ENCODE measurements around the gene PDE4D.
"Not testable (repeated sequence)": the region's sequence is repeated elsewhere in the genome, so short reads cannot be mapped to it uniquely, and the experiment has no call there.

Gene PDE4D

DNA sequence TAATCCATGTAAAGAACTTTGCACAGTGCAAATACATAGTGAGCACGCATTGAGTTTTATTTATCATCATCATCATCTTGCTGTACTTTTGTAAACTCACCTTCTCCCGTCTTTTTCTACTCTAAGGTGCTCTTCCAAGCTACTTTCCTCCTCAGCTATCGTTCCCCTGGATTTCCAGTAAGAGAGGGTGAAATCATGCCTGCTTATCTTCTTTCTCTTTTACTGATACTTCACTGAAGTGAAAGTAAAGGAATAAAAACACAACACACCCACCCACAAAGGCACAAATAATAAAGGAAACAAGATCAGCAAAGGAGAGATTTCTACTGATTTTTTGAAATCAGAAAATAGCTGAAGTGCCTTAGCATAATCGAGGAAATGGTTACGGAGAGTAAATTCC, 800.8 kb downstream of the PDE4D start:
- FAIRE-seq = no peak

DNA sequence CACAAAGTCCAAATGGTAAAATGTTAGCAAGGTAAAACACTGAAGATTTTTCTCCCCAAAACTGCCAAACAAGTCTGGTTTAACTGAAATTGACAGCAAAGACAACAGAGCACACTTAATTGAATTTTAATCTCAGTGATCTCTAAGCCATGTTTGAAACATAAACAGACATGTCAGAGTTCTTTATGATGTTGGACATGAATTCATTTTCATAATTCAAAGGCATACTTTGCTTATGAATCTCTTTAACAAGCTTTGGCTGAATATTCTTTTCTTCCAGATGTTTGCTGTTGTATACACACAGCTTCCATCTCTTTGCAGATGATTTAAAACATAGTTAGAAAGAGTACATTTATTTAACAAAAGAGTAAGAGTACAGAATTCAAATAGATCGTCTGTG, 801.6 kb downstream of the PDE4D start:
- FAIRE-seq = no peak

DNA sequence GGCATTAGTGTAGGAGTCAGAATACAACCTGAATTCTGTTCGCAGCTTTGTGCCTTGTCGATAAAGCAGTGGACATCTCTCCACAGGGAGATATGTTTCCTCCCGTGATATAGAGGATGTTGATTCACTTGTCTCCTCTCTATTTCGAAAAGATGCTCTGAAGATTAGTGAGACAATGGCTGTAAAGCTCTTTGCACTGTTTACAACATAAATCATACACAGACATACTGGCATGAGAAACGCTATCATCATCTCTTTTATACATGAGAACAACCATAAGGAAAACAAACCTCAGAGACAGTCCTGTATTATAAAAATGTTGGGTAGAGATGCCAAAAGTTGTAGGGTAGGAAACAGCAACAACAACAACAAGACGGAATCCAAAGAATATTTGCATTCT, 803.2 kb downstream of the PDE4D start:
- no peak for FAIRE-seq

DNA sequence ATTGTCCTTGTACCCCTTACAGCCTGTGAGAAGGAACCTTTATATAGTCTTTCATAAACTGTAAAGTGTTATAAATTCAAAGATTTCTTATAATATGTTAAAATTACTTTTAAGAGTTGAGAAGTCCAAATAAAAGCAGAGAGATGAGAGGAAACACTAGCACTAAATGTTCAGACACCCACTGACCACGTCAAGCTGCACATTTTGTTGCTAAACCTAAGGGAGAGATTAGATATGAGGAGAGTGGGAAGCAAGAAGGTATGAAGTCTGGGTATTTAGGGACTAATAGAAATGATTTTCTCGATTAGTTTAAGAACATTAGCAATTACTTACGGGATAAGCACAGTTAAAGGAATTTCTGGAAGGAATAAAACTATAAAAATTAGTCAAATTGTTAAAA, 803.8 kb downstream of the PDE4D start:
- no peak for FAIRE-seq

DNA sequence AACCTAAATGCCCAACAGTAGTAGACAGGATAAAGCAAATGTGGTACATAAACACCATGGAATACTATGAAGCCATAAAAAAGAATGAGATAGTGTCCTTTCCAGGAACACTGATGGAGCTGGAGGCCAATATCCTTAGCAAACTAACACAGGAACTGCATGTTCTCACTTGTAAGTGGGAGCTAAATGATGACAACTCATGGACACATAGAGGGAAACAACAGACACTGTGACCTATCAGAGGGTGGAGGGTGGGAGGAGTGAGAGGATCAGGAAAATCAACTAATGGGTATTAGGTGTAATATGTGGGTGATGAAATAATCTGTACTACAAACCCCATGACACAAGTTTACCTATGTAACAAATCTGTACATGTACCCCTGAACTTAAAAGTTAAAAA, 805.0 kb downstream of the PDE4D start:
- no peak for FAIRE-seq

DNA sequence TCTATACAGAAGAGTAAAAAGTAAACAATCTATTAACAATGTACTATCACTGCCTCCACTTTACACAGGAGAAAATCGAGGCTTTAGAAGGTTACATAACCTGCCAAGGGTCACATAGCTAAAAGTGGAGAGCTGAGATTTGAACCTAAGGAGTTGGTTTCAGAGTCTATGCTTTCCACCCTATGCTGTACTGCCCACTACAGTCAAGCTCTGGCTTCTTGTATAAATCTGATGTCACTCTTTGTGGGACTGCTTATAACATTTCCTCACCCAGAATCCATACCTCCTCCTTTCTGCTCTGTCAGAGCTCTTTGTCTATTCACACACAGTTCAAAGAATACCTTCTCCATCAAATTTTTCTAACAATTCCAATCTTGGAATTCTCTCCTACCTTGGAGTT, 807.5 kb downstream of the PDE4D start:
- no peak for FAIRE-seq

DNA sequence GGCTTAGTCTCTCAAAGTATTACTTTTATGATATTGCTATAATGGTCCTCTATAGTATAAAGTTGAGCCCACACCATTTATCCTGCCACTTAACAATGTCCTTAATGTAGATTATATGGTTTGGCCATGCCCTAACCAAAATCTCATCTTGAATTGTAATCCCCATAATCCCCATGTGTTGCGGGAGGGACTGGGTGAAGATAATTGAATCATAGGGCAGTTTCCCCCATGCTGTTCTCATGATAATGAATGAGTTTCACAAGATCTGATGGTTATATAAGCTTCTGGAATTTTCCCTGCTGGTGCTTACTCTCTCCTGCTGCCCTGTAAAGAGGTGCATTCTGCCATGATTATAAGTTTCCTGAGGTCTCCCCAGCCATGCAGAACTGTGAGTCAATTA, 811.8 kb downstream of the PDE4D start:
- no peak for FAIRE-seq

DNA sequence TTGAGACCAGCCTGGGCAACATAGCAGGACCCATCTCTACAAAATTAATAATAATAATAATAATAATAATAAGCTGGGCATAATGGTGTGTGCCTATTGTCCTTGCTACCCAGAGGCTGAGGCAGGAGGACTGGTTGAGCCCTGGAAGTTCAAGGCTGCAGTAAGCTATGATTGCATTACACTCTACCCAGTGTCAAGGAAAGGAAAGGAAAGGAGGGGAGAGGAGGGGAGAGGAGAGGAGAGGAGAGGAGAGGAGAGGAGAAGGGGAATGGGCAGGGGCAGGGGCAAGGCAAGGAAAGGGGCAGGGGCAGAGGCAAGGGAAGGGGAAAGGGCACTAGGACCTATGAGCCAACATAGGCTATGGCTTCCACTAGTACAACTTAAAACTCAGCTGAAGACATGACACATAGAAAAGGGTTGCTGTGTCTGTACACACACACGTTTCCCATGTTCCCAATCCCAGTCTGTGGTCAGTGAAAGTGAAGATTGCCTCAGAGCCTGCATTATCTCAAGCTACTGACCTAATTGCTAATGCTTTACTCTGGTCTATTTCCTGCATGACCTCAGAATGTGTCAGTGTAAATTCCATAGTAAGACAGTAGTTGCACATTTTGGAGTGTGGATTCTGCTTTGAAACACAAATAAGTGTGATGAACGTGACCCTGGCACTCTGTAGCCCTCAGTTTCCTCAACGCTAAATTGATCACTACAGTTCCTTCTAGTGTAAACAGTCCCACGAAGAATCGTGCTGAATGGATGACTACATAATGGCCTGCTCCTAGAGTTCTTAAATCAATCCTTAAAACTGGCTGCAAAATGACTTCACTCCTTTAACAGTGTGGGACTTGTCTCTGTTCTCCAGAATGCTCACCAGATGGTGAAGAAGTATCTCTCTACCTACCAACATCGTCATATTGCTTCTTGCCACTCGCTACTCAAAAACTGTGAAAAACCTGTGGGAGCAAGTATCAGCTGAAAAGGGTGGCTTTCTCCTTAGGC, 813.6 kb downstream of the PDE4D start:
- FAIRE-seq = no peak

DNA sequence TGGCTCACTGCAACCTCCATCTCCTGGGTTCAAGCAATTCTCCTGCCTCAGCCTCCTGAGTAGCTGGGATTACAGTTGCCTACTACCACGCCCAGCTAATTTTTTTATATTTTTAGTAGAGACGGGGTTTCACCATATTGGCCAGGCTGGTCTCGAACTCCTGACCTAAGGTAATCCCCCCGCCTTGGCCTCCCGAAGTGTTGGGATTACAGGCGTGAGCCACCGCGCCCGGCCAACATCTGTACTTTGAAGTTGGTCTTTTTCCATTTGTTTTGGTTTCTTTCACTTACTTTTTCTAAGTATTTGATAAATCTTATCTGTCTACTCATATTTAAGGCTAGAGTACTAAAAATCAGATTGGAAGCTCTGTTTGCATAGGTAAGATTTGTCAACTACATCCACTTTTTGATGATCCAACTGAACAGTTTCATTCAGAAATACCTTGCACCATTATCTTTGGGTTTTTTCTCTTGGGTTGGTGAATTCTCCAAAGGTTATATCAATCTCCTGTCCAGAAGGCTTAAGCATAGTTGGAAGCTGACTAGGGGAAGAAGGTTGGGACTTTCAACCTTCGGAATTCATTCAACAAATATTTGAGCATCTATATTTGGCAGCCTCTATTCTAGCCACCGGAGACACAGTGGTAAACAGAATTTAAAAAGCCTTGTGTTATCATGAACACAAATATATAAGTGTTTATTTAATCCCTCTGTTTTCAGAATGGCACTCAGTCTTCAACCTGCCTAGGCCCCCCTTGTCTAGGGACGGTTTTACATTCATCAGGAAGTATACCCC, 821.6 kb downstream of the PDE4D start:
- FAIRE-seq = no peak

DNA sequence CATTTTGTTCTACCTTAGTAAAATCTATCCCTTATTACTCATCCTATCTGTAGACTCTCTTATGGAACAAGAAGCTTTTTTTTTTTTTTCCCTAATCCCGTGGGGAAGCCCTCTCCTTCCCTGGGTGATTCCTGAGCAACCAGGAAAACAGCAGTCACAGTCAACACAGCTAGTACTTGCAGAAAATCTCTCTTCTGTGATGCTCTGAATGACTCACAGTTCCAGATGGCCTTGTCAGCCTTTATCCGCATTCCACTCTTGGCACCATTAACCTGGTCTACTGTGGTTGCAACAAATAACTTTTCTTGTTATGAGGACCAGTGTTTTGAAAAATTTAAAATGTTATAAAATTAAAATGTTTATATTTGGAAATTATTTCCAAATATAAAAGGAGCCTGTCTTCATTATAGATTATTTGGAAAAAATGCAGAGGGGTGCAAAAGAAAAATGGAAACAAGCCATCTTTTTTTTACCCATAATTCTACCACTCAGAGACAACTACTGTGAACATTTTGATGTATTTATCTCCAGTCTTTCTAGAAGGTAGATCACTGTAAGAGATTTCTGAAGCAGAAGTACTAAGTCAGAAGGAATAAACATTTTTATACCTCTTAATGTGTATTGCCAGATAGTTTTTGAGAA, 824.0 kb downstream of the PDE4D start:
- no peak for FAIRE-seq

DNA sequence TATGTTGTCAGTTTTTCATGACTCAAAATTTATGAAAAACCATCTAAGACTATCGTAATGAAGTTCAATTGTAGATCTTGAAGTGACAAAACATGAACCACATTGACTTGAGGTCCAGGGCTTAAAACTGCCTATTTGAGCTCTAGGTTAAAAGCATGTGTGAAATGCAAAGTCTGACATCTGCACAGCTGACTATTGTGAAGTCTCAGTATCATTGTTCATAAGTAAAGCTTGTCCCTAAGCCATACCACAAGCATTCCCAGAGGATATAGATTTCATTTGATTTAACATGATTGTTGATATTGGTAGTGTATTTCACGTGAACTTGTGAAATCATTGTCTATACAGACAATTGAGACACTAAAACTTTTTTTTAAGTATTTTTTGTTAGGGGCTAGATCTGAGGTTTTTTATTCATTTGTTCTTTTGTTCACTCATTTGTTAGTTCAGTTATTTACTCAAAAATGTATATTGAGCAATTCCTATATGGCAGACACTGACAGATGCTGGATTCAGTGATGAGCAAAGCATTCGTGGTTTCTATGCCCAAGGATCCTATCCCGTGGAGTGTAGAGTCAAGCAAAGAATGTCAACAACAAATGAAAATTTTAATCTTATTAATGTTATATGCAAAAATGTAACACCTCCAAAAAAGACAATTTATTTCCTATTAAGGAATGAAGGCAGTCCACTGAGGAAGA, 825.4 kb downstream of the PDE4D start:
- FAIRE-seq = no peak

DNA sequence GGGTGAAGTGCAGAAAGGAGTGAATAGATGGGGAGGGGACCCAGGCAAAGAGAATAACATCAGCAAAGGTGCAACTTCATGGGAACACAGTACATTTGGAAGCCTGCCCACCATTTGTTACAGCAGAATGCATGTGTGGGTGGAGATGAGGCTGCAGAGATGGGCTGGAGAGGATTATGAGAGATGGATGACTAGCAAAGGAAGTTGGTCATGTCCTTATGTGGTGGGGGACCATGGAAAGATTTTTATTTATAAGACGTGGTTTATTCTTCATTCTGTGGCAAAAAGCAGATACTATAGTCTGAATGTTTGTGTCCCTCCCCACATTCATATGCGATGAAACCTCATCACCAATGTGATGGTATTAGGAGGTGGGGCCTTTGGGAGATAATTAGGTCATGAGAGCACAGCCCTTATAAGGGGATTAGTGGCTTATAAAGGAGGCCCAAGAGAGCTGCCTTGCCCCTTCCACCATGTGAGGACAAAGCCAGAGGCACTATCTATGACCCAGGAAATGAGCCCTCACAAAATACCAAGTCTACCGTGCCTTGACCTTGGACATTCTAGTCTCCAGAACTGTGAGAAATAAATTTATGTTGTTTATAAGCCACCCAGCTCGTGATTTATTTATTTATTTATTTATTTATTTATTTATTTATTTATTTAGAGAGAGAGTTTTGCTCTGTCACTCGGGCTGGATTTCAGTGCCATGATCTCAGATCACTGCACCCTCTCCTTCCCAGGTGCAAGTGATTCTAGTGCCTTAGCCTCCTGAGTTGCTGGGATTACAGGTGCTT, 827.0 kb downstream of the PDE4D start:
- FAIRE-seq = no peak

DNA sequence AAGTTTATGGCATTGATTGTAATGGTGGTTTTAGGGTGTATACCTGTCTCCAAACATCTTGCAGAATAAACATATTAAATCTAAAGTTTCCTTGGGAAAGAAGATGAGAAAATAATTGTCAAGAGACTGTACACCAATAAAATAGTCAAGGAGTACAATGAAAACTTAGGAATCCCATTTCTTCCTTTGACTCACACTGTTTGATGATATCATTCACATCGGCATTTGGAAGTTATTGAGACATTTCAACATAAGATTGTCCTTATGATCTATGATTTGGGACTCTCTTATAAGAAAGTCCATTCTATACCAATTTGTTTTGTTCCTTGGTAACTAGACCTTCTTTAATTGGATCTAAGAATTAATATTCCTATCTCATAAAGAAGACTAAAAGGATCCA, 828.0 kb downstream of the PDE4D start:
- FAIRE-seq = no peak

DNA sequence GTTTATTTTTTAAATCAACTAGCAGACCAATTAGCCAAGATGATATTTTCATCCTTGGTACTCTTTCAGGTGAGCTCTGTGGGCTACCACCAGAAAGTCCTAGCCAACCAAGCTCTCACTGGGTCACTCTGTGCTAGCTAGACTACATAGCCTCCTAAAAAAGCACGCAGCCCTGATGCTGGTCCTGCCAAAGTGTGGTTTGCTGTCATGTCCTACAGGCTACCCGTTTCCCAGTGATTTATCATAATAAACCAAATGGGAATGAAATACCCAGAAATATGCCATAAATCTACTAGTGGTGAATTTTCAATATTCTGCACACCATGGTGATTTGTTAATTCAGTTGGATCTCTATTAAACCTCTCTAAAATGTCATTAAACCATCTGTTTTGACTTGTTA, 829.2 kb downstream of the PDE4D start:
- FAIRE-seq = no peak

DNA sequence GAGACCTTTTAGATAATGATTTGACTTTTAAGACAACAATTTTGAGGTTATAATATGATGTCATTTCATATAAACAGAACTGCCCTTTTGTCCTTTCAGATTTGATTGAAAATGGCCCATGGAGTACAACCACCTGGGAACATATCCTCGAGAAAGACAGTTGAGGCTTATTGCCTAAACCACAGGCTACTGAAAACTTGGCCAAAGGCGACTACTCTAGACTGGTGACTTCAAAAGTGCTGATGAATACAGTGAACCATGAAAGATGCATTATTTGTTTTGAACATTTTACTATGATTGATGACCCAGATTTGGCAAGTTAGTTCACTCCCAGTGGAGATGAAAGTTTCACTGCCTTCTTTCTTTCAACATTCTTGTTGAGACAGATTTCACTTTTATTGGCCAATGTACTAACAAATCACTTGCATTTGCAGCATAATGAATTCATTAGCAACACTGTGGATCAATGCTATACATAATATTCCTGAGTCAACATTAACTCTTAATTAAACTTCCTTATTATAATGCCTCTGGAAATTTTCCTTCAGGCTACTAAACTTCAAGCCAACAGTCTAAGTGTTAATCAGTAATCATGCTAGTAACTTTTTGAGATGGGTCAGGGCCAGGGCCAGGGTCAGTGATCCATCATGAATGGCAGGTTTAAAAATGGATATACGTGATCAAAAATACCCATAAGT, 830.4 kb downstream of the PDE4D start:
- FAIRE-seq = no peak

DNA sequence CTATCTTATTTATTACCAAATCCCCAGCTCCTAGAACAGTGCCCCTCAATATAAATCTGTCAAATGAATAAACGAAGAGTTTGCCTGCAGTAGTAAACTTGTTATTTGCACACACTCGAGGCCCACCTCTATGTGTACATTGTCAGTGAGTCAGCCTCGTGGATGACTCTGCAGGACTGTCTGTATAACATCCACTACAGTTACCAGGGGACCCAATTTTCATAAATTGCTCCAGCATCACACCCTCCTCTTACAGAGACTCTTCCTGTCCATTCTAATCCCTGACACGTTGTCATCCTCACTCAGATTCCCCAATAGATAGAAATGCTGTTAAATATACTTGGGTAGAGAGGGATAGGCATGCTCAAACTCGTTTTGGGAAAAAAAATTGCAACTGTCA, 832.1 kb downstream of the PDE4D start:
- no peak for FAIRE-seq

DNA sequence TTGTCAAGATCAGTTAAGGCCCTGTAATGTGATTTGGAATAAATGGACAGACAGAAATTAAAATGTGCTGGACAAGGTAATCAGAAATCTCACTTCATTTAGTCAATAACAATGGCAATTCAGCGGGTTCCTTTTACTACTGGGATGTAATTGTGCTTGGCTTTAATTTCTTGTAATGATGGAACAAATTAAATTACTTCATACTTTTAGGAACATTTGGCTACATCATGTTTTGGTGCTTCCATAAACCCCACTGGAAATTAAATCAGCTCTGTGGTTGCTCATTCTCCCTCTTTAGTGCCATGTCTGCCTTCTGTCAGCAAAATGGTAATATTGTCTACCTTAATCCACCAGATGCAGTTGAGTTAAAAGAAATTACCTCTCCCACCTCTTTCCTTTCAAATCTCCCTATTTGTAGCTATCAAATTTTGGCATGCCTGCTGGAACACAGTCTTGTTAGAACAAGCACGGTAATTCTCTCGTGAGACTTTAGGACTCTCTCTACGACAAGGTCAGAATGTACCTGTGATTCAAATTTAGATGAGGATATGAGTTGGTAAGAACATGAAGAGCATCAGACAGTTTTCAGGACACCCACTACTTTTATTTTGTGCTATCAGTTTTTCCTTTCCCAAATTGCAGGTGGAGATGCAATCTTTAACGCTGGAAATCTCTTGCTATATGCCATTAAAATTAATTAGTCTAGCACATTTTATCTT, 834.4 kb downstream of the PDE4D start:
- FAIRE-seq = no peak

DNA sequence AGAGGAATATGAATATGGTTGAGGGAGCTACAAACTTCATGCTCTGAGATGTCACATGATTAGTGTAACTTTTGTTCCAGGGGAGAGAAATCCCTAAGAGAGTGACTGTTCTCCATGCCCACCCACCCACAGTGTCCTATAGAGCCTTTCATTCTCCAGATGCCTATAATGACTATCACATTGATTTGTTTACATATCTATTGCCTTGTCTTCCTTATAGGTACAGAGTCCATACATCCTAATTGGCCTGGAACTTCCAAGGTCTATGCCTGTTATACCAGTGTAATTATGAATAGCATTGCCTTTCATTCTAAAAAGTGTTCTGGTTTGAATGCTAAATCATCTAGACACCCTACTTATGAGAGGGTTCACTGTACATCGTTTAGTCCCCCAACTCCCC, 835.3 kb downstream of the PDE4D start:
- FAIRE-seq = no peak

DNA sequence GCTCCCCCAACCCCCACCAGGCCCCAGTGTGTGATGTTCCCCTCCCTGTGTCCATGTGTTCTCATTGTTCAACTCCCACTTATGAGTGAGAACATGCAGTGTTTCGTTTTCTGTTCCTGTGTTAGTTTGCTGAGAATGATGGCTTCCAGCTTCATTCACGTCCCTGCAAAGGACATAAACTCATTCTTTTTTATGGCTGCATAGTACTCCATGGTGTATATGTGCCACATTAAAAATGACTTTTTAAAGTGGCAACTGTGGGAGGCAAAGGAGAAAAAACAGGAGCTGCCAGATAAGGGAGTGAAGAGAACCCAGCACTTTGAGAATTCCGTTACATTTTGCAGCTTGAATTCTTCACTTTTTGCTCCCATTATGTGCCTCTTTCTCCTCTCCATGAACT, 836.9 kb downstream of the PDE4D start:
- not testable (repeated sequence) for FAIRE-seq

DNA sequence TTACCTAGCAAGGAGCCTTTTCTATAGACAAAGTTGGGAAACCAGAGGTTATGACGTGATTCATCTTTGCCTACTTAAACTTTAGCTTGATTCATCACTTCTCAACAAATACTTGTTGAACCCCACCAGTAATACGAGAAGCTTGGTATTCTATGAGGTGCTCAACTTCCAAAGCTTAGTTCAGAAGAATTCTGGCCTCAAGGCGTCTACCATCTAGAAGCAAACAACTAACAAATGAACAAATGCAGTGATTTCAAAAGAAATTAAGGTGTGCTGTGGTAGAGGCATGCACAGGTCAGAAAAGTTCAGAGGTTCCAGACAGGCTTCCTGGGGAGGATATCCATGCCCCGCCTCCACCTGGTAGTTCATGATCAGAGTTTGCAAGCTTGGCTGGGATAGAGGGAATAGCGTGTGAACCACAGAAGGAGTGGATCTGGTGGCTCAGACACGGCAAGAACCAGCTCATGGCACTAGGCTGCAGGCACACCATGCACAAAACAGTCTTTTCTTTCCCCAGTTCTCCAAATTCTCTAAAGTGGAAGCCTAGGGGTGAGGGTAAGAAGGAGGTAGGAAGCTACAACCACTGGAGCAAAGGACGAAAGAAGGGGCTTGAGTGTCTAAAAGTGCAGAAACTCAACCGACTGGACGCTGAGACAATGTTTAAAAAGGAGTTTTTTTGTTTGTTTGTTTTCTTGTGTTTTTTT, 837.6 kb downstream of the PDE4D start:
- no peak for FAIRE-seq

Data from TTC549 (cell line).